ENCODE measurements around the gene SETD1B. TPM values are rescaled to one million over a fixed set of nuclear protein-coding genes. Genes with fewer than 3 reads are reported as not detected.

SETD1B gene
- total RNA-seq, 1 donor from 2014 or later = 1.8 TPM

DNA sequence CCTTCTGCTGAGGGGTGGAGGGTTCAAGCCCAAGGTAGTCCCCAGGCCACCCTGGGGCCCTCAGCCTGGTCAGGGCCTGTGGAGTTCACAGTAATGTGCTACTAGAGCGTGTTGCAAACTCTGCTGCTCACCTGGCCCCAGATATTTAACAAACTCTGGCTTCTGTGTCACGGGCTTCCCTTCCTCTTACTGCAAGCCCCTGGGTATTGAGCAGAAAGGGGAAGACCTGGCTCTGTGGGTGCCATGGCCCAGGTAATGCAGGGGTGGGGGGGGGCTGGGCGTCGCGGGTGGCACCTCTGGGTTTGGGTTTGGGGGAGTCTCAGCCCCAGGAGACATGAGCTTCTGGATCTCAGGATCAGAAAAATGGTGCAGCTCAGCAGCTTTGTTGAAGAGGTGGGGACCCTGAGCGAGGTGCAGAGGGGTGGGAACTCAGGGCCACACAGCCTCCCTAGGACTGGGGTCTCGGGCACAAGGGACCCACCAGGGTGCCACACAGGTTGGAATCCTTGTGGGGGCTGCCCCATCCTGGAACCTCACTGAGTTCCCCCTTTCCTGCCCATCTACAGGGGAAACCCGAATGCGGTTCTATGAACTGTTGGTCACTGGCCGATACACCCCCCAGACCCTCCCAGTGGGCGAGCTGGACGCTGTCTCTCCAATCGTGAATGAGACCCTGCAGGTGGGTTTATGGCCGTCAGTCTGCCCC is 4.0 kb downstream of the SETD1B start:
- no peak for DNase-seq (ENCODE audit: low read depth, low spot score)

DNA sequence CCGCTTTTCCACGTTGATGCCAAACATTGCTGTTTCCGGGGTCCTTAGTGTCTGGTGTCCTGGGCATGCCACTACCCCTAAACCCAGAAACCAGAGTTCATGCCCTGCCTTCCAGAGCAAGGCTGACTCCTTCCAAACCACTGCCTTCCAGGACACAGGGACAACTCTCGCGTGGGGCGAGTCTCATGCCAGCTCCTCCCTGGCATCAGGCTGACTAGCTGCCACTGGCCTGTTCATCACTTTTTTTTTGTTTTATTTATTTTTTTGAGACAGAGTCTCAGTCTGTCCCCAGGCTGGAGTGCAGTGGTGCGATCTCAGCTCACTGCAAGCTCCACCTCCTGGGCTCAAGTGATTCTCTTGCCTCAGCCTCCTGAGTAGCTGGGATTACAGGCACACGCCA is 4.8 kb downstream of the SETD1B start:
- no peak for DNase-seq (ENCODE audit: low read depth, low spot score)

DNA sequence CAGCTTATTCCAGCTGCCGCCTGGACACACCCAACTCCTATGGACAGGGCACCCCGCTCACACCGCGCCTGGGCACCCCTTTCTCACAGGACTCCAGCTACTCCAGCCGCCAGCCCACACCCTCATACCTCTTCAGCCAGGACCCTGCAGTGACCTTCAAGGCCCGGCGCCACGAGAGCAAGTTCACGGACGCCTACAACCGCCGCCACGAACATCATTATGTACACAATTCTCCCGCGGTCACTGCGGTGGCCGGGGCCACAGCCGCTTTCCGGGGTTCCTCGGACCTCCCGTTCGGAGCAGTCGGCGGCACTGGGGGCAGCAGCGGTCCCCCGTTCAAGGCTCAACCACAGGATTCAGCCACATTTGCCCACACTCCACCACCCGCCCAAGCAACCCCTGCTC is 5.9 kb downstream of the SETD1B start:
- DNase-seq (ENCODE audit: low read depth, low spot score) = no peak

DNA sequence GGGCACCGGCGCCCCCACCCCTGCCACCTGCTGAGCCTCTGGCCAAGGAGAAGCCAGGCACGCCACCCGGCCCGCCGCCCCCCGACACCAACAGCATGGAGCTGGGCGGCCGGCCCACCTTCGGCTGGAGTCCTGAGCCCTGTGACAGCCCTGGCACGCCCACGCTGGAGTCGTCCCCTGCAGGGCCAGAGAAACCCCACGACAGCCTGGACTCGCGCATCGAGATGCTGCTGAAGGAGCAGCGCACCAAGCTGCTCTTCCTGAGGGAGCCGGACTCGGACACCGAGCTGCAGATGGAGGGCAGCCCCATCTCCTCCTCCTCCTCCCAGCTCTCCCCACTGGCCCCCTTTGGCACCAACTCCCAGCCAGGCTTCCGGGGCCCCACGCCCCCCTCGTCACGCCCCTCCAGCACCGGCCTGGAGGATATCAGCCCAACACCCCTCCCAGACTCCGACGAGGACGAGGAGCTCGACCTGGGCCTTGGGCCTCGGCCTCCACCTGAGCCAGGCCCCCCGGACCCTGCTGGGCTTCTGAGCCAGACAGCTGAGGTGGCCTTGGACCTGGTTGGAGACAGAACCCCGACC is 6.5 kb downstream of the SETD1B start:
- no peak for DNase-seq (ENCODE audit: low read depth, low spot score)

DNA sequence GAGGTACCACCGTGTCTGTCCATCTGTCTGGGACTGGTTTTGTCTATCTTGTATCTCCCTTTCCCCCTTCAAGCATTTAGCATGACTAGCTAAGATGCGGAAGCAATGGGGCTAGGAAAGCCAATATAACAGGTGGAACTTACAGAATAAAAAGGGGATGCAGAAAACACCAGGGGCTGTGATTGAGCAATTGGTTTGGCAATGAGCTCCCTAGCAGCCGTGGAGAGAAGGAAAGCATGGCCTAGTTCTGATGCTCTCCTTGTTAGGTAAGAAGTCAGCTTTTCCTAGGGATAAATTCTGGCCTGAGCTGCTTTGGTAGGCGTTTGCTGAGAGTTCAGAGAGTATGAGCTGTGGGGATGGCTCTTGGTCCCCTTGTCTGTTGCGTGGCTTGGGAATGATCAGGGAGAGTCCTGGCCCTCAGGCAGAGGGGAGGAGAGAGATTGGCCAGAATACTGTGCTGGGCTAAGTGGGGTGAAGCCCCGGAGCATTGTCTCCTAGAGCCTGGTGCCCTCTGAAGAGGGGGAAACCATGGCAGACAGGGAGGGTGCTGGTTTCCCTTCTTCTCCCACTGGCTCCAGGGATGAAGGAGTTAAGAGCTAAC is 7.1 kb downstream of the SETD1B start:
- no peak for DNase-seq (ENCODE audit: low read depth, low spot score)

DNA sequence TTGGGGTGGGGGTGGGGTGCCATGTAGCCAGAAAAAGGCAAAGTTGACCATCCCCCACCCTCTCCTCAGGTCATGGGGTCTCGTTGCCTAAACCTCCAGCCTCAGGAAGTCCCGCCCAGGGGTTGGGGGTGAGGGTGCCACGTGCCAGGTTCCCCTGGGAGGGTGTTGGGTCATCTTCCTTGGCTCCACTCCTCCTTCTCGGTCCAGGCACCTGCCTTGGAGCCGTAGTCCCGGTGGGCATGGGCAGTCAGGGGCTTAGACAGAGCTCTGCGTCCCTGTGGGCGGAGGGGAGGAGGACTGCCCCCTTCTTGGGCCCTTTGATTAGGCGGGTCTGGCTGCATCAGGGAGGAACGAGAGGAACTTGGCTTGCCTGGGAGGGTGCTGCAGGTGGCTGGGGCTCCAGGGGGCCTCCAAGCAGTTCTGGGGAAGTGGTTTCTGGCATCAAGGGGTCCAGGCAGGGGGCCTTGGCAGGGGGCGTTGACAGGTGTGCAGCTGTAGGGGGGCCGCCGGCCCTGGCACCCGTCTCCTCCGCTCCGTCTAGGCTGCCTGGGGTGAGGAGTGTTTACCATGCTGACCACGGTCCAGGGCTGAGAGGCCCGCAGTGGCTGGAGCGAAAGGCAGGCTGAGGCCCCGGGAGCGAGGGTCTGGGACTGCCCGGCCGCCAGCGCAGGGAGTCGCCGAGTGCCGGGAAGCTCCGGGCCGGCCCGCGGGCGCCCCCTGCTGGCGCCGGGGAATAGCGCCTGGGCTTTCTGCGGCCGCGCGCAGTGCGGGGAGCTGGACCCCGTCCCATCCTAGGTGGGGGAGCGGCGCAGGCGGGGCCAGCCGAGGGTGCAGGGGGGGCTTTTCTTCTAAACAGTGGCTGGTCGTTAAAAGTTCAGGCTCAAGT is 7.9 kb downstream of the SETD1B start:
- DNase-seq (ENCODE audit: low read depth, low spot score) = no peak

DNA sequence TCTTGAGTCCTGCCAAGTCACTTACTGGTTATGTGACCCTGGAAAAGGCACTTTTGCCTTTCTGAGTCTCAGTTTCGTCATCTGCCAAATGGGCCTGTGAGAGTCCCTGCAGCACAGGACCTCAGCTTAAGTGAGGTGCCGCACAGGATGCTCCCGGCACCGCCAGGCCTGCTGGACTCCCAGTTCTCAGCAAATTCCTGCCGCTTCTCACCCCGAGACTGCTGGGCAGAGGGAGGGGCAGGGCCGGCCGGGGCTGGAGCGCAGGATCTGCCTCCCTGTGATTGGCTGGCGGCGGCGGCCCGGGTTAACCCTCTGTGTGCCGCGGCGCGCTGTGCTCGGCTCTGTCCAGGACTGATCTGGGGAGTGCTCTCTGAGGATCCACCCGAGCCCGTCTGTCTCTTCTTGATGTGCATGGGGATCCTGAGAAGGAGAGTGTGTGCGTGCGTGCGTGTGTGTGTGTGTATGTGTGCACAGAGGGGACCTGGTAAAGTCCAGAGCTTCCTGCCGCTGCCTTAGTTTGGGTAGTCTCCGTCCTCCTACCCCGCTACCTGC is 8.6 kb downstream of the SETD1B start:
- no peak for DNase-seq (ENCODE audit: low read depth, low spot score)

DNA sequence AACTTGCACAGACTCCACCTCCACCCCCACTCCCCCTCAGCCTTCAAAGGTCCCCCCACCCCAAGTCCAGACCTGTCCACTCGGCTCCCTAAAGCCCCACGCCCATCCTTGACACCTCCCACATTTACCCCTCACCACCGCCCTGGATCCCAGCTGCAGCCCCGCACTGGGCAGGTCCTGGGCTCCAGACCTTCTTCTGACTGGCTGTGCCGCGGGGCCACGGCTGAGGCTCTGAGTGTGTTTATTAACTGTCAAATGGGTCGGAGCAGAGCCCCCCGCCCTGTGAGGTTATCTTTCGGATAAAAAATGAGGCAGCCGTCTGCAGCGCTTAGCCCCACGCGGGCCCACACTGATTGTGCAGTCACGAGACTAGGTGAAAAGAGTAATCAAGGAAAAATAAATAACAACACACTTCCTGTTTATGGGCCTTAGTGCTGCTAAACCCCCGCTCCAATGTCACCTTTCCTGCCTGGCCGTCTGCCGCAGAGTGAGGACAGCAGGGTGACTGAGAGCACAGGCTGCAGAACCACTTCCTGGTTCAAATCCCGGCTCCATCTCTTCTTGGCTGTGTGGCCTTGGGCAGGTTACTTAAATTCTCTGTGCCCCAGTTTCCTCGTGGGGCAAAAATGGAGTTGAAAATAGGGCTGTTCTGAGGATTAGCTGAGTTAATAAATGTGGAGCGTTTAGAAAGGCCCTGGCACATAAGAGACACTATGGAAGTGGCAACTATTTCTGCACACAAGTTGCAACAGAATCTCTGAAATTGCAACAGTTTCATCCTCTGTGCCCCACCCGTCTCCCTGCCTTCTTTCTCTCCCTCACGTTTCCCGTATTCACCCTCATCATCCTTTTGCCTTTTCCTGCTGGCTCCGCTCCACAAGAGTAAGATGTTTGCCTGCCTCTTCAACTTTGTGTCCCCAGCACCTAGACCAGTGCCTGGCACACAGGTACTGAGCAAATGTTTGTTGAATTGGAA is 9.4 kb downstream of the SETD1B start:
- DNase-seq (ENCODE audit: low read depth, low spot score) = no peak

DNA sequence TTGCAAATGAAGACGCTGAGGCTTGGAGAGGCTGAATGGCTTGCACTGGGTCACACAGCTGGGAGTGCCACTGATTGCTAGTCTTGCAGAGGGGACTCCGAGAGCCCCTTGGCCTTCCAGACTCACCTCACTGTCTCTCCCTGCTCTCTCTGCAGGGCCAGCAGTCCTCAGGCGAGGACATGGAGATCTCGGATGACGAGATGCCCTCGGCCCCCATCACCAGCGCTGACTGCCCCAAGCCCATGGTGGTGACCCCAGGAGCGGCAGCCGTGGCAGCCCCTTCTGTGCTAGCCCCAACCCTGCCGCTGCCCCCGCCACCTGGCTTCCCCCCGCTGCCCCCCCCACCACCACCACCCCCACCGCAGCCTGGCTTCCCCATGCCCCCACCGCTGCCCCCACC is 10.1 kb downstream of the SETD1B start:
- DNase-seq (ENCODE audit: low read depth, low spot score) = no peak

DNA sequence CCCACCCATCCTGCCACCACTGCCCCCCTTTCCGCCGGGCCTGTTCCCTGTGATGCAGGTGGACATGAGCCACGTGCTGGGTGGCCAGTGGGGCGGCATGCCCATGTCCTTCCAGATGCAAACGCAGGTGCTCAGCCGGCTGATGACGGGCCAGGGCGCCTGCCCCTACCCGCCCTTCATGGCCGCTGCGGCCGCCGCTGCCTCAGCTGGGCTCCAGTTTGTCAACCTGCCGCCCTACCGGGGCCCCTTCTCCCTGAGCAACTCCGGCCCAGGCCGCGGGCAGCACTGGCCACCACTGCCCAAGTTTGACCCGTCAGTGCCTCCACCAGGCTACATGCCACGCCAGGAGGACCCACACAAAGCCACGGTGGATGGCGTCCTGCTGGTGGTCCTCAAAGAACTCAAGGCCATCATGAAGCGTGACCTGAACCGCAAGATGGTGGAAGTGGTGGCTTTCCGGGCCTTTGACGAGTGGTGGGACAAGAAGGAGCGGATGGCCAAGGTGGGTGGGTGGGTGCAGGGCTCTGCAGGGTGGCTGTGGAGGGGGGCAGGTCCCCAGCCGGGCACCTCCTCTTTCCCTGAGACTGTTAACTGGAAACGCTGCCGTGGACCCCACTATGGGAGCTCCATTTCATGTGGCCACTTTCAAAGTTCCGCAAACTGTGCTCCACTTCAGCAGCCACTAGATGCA is 10.8 kb downstream of the SETD1B start:
- no peak for DNase-seq (ENCODE audit: low read depth, low spot score)

DNA sequence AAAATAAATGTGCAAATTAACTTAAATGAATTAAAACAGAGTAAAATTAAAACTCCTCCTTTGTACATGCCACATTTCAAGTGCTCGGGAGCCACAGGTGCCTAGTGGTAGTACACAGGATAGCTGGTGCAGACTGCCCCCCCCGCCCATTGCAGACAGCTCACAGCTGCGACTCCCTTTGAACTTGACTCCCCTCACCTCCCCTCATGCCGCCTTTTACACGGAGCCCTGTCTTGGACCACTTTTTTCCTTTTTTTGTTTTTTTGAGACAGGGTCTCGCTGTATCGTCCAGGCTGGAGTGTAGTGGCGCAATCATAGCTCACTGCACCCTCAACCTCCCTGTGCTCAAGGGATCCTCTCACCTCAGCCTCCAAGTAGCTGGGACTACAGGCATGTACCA is 11.5 kb downstream of the SETD1B start:
- DNase-seq (ENCODE audit: low read depth, low spot score) = no peak

DNA sequence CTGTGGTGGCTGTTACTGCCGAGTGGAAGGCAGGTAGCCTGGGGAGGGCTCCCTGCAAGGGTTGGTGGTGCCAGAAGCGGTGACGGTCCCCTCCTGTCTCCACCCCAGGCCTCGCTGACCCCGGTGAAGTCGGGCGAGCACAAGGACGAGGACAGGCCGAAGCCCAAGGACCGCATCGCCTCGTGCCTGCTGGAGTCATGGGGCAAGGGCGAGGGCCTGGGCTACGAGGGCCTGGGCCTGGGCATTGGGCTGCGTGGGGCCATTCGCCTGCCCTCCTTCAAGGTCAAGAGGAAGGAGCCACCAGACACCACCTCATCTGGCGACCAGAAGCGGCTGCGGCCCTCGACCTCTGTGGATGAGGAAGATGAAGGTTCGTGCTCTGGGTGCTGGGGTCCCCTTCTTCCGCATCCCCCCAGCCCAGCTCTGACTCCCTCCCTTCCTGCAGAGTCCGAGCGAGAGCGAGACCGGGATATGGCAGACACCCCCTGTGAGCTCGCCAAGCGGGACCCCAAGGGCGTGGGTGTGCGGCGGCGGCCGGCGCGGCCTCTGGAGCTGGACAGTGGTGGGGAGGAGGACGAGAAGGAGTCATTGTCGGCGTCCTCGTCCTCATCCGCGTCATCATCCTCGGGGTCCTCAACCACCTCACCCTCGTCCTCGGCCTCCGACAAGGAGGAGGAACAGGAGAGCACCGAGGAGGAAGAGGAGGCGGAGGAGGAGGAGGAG is 13.3 kb downstream of the SETD1B start:
- no peak for DNase-seq (ENCODE audit: low read depth, low spot score)

DNA sequence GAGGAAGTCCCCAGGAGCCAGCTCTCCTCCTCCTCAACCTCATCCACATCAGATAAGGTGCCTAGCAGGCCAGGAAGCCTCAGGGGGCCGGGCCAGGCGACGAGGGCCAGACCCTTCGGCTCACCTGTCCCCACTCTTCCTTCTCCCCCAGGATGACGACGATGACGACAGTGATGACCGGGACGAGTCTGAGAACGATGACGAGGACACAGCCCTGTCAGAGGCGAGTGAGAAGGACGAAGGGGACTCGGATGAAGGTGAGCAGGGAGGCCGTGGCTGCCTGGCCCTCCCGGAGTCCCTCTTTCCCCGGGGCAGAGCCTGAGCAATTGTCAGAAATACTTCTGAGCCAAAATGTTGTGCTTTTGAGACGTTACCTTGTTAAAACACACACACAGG is 13.8 kb downstream of the SETD1B start:
- no peak for DNase-seq (ENCODE audit: low read depth, low spot score)

DNA sequence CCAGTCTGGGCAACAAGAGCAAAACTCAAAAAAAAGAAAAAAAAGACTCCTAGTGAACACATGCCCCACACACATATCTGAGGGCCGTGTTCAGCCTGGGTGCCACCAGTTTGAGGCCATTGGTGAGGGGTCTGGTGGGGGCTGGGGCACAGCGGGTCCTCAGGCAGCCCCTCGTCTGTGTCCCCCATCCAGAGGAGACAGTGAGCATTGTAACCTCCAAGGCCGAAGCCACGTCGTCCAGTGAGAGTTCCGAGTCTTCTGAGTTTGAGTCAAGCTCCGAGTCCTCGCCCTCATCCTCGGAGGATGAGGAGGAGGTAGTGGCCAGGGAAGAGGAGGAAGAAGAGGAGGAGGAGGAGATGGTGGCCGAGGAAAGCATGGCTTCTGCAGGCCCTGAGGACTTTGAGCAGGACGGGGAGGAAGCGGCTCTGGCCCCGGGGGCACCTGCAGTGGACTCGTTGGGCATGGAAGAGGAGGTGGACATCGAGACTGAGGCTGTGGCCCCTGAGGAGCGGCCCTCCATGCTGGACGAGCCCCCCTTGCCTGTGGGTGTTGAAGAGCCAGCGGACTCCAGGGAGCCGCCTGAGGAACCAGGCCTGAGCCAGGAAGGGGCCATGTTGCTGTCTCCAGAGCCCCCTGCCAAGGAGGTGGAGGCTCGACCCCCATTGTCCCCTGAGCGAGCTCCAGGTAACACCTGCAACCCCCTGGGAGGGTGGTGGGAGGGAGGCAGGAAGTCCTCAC is 15.6 kb downstream of the SETD1B start:
- DNase-seq (ENCODE audit: low read depth, low spot score) = no peak

DNA sequence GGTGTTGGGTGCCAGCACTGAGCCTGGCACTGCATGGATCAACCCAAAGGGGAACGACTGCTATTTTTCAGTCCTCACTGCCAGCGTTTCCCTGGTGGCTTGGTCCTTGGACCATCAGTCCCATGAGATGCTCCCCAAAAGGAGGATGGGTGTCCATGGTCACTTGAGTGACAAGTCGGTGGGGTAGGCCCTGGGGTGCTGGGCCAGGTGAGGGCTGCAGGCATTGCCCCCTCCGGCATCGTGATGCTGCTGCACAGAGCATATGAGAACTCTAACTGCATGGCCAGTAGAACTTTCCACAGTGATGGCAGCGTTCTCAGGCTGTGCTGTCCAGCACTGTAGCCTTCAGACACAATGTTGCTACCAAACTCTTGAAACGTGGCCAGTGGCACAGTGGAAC is 16.2 kb downstream of the SETD1B start:
- DNase-seq (ENCODE audit: low read depth, low spot score) = no peak

DNA sequence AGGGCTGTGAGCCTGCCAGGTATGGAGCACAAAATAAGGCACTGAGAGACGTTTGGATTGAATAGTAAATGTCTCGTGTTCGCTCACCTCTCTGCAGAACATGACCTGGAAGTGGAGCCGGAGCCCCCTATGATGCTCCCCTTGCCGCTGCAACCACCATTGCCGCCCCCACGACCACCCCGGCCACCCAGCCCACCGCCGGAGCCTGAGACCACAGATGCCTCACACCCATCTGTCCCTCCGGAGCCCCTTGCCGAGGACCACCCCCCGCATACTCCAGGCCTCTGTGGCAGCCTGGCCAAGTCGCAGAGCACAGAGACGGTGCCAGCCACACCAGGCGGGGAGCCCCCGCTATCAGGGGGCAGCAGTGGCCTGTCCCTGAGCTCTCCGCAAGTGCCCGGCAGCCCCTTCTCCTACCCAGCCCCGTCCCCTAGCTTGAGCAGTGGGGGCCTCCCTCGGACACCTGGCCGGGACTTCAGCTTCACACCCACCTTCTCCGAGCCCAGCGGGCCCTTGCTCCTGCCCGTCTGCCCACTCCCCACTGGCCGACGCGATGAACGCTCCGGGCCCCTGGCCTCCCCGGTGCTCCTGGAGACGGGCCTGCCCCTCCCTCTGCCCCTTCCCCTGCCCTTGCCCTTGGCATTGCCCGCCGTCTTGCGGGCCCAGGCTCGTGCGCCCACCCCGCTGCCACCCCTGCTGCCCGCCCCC is 18.7 kb downstream of the SETD1B start:
- DNase-seq (ENCODE audit: low read depth, low spot score) = no peak

DNA sequence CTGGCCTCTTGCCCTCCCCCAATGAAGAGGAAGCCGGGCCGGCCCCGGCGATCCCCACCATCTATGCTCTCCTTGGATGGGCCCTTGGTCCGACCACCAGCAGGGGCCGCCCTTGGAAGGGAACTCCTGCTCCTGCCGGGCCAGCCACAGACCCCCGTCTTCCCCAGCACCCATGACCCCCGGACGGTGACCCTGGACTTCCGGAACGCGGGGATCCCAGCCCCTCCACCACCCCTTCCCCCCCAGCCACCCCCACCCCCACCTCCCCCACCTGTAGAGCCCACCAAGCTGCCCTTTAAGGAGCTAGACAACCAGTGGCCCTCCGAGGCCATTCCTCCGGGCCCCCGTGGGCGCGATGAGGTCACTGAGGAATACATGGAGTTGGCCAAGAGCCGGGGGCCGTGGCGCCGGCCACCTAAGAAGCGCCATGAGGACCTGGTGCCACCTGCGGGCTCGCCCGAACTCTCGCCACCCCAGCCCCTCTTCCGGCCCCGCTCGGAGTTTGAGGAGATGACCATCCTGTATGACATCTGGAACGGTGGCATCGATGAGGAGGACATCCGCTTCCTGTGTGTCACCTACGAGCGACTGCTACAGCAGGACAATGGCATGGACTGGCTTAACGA is 19.4 kb downstream of the SETD1B start:
- DNase-seq (ENCODE audit: low read depth, low spot score) = no peak

DNA sequence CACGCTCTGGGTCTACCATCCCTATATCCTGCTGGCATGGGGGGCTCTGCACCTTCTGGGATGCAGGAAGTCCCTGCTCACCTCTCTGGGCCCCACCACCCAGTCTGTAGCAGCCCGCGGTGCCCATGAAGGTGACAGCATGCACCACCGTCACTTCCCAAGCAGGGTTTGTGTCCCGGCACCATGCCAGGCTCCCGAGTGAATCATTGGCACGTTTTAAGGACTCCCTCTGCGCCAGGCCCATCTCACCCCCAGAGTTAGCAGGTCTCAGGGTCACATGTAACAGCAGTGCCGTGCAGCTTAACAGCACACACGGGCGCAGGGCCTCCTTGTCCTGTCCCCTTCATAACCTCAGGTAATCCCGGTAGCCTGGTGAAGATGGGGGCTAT is 19.9 kb downstream of the SETD1B start:
- no peak for DNase-seq (ENCODE audit: low read depth, low spot score)

Data from pulmonary artery endothelial cell (primary cell).